Choroid plexus epithelial cell (primary cell): ENCODE data around the gene PTGES3.

Source experiments
- DNase-seq: peaks from one replicate; pipeline ENCODE4 v3.0.0-alpha.2; 2010; ENCODE audit warnings: low read depth
- H3K4me3 ChIP-seq: 2 replicates; pipeline ENCODE4 v1.5.1; 2011; ENCODE audit warnings: low read depth, mild to moderate bottlenecking, control low read depth, low read length, moderate library complexity
- TF ChIP-seq, protein P1 (sequence below): conservative IDR thresholded peaks from 2 replicates; pipeline ENCODE4 v1.5.1; 2011; ENCODE audit warnings: low read depth, mild to moderate bottlenecking, control low read depth, inconsistent platforms, low read length, moderate library complexity

The PTGES3 gene

DNA sequence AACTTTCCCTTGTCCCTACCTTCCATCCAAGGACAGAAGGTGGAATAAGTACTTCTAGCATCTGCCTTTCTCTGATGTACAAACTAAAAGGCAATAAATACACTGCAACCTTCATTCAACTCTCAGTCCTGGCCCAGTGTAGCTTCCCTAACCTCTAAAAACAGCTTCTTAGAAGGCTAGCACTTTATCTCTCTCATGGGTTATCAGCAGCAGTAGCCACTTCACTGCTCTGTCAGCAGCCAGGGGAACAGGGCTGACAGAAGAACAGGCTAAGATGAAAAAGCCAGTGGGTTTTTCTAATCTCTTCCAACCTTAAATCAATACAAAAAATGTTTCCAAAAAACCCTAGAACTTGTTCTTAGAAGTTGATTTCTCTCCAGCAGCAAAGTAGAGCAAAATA is 71.2 kb downstream of the PTGES3 start:
- H3K4me3 ChIP-seq, result no peak overlapping the region
- TF ChIP-seq, protein P1, sequence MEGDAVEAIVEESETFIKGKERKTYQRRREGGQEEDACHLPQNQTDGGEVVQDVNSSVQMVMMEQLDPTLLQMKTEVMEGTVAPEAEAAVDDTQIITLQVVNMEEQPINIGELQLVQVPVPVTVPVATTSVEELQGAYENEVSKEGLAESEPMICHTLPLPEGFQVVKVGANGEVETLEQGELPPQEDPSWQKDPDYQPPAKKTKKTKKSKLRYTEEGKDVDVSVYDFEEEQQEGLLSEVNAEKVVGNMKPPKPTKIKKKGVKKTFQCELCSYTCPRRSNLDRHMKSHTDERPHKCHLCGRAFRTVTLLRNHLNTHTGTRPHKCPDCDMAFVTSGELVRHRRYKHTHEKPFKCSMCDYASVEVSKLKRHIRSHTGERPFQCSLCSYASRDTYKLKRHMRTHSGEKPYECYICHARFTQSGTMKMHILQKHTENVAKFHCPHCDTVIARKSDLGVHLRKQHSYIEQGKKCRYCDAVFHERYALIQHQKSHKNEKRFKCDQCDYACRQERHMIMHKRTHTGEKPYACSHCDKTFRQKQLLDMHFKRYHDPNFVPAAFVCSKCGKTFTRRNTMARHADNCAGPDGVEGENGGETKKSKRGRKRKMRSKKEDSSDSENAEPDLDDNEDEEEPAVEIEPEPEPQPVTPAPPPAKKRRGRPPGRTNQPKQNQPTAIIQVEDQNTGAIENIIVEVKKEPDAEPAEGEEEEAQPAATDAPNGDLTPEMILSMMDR, result no peak
- DNase-seq, result no peak

DNA sequence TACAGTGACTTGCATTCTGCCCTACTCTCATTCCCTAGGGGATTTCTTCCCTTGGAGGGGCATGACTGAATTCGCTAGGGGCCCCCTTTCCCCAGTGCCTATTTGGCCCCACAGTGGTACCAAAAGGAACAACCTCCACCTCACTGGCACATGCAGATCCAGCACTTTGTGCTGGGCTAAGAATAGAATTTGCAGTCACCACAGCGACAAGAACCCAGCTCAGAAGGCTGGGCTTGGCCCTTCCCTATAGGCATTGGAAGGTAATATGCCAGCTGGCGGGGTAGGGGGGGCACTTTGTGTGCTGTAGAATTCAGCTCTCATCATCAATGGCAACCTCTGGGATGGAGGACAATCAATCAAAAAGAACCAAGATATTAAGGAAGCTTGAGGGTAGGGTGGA is 71.8 kb downstream of the PTGES3 start:
- DNase-seq, result no peak

DNA sequence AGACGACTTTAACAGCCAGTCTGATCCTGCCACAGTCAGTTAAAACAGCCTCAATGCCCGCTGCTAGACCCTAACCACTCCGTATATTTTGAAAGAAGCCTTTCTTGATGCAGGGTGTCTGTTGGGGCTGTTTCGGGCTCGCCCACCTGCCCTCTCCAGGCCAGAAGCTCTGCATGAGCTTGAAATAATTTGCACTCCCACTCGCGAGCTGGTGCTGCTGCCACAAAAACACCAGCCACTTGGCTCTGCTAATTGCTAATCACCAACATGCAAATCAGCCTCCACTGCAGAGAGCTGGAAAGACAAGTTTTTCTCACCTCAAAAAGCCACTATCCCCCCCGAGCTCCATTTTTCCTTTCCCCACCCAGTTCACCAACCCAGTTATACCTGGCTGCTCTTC is 73.5 kb downstream of the PTGES3 start:
- DNase-seq, result no peak
- TF ChIP-seq, protein P1, result no peak
- no peak overlapping the region for H3K4me3 ChIP-seq

More for the DNA sequence above, 71.8 kb downstream of the PTGES3 start:
- TF ChIP-seq, protein P1, result no peak
- no peak overlapping the region for H3K4me3 ChIP-seq
